Chondrocyte (in vitro differentiated cells): Measurements from ENCODE around the gene BRD7. TPM values are rescaled to one million over a fixed set of nuclear protein-coding genes. Genes with fewer than 3 reads are reported as not detected.

Experiments
- DNase-seq: peaks from one replicate; pipeline ENCODE4 v3.0.0; 2021; ENCODE audit warnings: mixed read lengths, low spot score
- H3K27ac Mint-ChIP-seq: one replicate; pipeline ENCODE4 v1.8.0; 2021; ENCODE audit warnings: mild to moderate bottlenecking, moderate library complexity, mixed read lengths; ENCODE audit not compliant: unreplicated experiment
- H3K27me3 Mint-ChIP-seq: 2 replicates; pipeline ENCODE4 v1.8.0; 2021; ENCODE audit warnings: low read depth, mixed read lengths
- H3K36me3 Mint-ChIP-seq: 2 replicates; pipeline ENCODE4 v1.8.0; 2021; ENCODE audit warnings: low read depth, mixed read lengths
- H3K4me1 Mint-ChIP-seq: 2 replicates; pipeline ENCODE4 v1.8.0; 2021; ENCODE audit warnings: low read depth, mild to moderate bottlenecking, mixed read lengths
- H3K4me3 Mint-ChIP-seq: one replicate; pipeline ENCODE4 v1.8.0; 2021; ENCODE audit warnings: mild to moderate bottlenecking, moderate library complexity, mixed read lengths; ENCODE audit not compliant: unreplicated experiment
- H3K9me3 Mint-ChIP-seq: 2 replicates; pipeline ENCODE4 v1.8.0; 2021; ENCODE audit warnings: low read depth, mixed read lengths
- CTCF ChIP-seq: fragments of 200-600 bp; sonication (generic); IDR thresholded peaks from 2 replicates; pipeline ENCODE4 v1.5.0; 2021; ENCODE audit warnings: antibody characterized with exemption, mild to moderate bottlenecking, moderate library complexity
- total RNA-seq: library from RNA; stranded (reverse); gene quantifications from 3 replicates; pipeline ENCODE4 v1.2.1, GENCODE V29; 2021

Gene BRD7
- total RNA-seq, 1 donor from 2014 or later: 47.6 TPM

- Mint-ChIP-seq H3K36me3 (no peaks in the 10 kb centered on the region), H3K9me3 (peaks cover 4% of the 10 kb centered on the region), H3K4me3 (no peak overlapping the region), H3K27me3 (peaks cover 3% of the 10 kb centered on the region), H3K4me1 (peaks cover 15% of the 10 kb centered on the region), H3K27ac (no peak overlapping the region)
- TF ChIP-seq CTCF: no peak
- DNase-seq: no peak
Observed at GRCh38 chr16:50407351-50407750, 38.6 kb upstream of the BRD7 start.

- no peak for DNase-seq
- no peaks in the 10 kb centered on the region for H3K36me3 Mint-ChIP-seq
- no peaks in the 10 kb centered on the region for H3K9me3 Mint-ChIP-seq
- H3K27ac Mint-ChIP-seq: no peak overlapping the region
- H3K4me3 Mint-ChIP-seq: no peak overlapping the region
- H3K27me3 Mint-ChIP-seq: peaks cover 3% of the 10 kb centered on the region
- peaks cover 10% of the 10 kb centered on the region for H3K4me1 Mint-ChIP-seq
- no peak for TF ChIP-seq CTCF
Observed at GRCh38 chr16:50403491-50403890, 34.7 kb upstream of the BRD7 start.

GRCh38 chr16:50402298-50402895, 33.6 kb upstream of the BRD7 start:
- Mint-ChIP-seq H3K4me1 (no peaks in the 10 kb centered on the region), H3K9me3 (no peaks in the 10 kb centered on the region), H3K4me3 (no peak overlapping the region), H3K27me3 (peaks cover 3% of the 10 kb centered on the region), H3K36me3 (no peaks in the 10 kb centered on the region), H3K27ac (no peak overlapping the region)
- TF ChIP-seq CTCF: no peak
- no peak for DNase-seq

GRCh38 chr16:50401355-50401754, 32.6 kb upstream of the BRD7 start:
- DNase-seq: no peak
- Mint-ChIP-seq H3K4me3 (no peak overlapping the region), H3K27ac (no peak overlapping the region), H3K4me1 (no peaks in the 10 kb centered on the region), H3K27me3 (peaks cover 3% of the 10 kb centered on the region), H3K9me3 (no peaks in the 10 kb centered on the region), H3K36me3 (no peaks in the 10 kb centered on the region)
- TF ChIP-seq CTCF: no peak

GRCh38 chr16:50400967-50401348, 32.2 kb upstream of the BRD7 start:
- no peaks in the 10 kb centered on the region for H3K36me3 Mint-ChIP-seq
- no peak overlapping the region for H3K27ac Mint-ChIP-seq
- no peak for DNase-seq
- no peak overlapping the region for H3K4me3 Mint-ChIP-seq
- no peaks in the 10 kb centered on the region for H3K4me1 Mint-ChIP-seq
- H3K27me3 Mint-ChIP-seq: peaks cover 3% of the 10 kb centered on the region
- TF ChIP-seq CTCF: no peak
- H3K9me3 Mint-ChIP-seq: no peaks in the 10 kb centered on the region
